GM12872 (cell line): ENCODE measurements around the gene BDNF.
A peak's percentile ranks its signal among the peaks of the same experiment; 100 is the strongest.

Source experiments
- TF ChIP-seq, protein P1 (sequence below): IDR thresholded peaks from 3 replicates; pipeline ENCODE4 v1.5.1; 2011; ENCODE audit warnings: low read depth, mild to moderate bottlenecking, low read length, moderate library complexity; ENCODE audit not compliant: insufficient read depth

Gene BDNF

DNA sequence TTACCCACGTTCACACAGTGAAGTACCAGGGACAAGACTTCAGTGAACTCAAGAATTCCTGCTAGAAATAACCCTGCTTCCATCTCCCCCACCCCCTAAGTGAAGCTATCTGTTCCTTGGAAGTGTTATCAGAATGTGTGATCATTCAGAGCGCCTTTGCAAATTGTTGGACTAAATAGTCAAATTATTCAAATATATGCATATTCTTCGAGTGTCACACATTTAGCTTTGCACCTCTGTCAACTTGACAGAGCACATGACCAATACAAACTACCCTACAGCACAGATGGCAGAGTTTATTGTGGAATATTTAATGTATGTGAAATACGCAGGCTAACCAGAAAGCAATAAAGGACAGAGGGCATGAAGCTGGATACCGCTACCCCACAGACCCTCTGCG is 2.6 kb upstream of the BDNF start:
- TF ChIP-seq, protein P1, sequence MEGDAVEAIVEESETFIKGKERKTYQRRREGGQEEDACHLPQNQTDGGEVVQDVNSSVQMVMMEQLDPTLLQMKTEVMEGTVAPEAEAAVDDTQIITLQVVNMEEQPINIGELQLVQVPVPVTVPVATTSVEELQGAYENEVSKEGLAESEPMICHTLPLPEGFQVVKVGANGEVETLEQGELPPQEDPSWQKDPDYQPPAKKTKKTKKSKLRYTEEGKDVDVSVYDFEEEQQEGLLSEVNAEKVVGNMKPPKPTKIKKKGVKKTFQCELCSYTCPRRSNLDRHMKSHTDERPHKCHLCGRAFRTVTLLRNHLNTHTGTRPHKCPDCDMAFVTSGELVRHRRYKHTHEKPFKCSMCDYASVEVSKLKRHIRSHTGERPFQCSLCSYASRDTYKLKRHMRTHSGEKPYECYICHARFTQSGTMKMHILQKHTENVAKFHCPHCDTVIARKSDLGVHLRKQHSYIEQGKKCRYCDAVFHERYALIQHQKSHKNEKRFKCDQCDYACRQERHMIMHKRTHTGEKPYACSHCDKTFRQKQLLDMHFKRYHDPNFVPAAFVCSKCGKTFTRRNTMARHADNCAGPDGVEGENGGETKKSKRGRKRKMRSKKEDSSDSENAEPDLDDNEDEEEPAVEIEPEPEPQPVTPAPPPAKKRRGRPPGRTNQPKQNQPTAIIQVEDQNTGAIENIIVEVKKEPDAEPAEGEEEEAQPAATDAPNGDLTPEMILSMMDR: no peak

DNA sequence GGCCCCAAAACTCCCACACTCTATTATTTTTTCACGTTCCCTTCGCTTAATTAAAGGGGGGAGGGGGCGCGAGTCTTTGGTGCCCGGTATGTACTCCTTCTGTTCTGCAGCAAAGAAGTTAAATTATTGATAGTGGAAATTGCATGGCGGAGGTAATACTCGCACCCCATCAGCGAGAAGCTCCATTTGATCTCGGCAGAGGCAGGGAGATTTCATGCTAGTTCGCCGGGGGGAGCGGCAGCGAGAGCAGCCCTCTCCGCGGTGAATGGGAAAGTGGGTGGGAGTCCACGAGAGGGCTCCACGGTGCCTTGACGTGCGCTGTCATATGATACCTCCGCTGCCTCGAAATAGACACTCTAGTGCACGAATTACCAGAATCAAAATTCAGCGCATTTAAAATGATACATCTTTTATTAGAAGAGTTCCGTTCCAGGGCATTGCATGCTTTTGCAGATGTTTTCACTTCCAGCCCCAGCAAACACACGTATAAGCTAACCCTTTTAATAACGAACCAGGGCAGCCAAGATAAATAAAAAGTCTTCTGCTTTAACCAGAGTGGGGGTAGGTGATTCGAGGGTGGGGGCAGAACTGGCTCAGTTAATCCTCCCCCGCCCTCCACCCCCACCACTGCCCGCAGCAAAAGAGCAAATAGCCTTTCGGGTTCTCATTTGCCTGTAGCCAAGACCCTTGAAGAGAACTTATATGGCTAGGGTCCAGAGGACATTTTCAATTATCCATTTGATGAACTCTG is 1.3 kb upstream of the BDNF start:
- TF ChIP-seq, protein P1: peak; percentile 39; the same call in 1 of the 3 replicates

DNA sequence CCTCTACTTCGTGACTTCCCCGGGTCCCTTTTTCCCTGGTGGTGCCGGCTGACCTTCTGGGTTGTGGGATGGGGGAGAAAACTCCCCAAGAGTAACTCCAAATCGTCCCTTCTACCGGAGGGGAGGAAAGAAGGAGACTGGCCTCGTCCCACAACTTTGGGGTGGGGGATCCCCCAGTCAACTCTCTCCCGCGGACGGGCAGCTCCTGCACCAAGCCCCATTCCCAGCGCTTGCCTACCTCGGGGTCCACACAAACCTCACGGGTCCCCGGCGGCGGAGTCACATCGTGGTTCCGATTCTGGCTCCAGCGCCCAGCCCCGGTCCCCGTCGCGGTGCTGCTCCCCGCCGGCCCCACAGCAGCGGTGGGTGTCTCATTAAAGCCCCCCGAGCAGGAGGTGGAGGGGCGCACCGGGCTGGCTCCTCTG is 317 bp downstream of the BDNF start:
- TF ChIP-seq, protein P1: no peak

DNA sequence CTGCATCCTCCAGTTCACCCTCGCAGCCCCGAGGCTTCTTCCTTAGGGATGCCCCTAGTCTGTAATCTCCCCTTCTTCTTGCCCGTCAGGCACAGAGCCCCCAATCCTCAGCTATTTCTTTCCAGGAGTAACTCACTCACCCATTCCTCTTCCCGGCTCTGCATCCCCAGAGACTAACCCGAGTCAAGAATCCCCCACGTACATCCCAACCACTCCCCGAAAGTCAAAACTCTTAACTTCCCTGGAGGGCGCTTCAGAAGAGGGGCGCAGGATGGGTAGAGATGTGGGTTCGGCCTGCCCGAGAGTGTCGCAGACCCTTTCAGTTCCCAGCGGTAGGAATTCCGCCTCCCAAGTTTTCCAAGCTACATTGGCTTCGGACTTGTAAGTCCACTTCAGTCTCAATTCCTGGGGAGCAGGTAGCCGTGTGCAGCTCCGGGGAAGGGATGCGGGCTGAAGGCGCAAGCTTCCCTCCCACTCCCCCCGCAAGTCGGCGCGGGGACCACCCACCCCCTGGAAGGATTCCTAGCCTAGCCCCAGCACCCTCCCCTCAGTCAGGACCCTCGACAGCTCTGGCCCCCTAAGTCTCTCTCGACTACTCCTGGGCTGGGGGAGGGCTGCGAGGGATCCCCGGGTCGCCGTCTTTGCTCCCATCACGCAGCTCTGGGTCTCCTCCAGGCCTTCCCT is 871 bp downstream of the BDNF start:
- TF ChIP-seq, protein P1: no peak

DNA sequence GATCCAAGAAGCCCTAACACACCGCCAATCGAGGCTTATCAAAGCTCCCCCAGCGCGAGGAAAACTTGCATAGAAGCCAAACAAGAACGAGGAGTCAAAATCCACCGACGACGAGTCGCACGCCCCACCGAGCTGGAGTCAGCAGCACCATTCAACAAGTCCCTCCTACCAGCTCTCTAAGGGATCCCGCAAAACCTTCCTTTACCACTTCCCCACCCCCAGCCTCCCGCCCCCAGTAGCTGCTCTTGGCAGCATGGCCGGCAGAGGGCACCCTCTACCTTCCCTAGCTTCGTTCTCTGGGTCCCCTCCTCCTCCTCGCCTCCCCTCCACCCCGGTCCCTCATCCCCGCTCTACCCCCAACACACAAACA is 1.4 kb downstream of the BDNF start:
- TF ChIP-seq, protein P1: peak; percentile 87

DNA sequence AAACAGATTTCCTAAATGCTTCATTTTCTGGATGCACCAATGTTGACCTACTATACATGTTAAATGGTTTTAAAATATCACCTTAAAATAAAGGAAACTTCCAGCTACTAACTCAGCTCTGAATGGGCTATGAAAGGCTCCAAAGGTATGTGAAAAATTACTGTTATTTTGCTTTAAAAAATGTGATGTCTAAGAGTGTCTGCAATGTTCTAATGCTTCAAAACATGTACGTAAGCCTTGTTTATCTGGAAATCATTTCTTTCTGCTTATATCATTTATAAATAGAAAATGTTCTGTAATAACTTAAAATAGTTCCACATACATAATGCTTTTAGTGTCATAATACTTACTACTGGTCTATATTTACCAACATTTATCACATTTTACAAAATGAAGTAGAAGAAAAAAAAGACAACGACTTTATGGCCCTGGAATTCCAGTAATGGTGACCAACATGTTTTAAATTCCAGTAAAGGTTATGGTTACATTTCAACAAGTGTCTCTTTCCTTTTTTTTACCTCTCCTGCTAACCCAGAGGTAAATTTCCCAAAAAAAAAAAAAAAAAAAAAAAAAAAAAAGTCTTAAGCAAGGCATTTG is 2.5 kb downstream of the BDNF start:
- TF ChIP-seq, protein P1: no peak

DNA sequence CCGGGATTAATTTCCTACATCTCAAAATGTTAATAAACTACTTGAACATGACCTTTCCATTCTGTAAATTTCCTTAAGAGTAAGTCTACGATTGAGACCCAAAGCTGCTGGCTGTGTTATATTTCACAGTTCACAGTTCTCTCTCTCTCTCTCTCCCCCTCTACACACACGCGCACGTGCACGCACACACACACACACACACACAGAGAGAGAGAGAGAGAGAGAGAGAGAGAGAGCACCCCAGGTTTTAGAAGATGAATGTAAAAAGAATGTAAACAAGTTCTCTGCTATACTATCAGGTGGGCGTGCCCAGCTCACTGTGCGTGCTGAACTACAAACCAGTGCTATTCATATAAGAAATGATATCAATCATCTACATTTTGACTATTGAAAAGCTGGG is 3.3 kb downstream of the BDNF start:
- TF ChIP-seq, protein P1: no peak
